GM12872 (cell line): Measurements from ENCODE around the gene SEC14L2.

ENCODE experiments used
- TF ChIP-seq, protein P1 (sequence below): IDR thresholded peaks from 3 replicates; pipeline ENCODE4 v1.5.1; 2011; ENCODE audit warnings: low read depth, mild to moderate bottlenecking, low read length, moderate library complexity; ENCODE audit not compliant: insufficient read depth

SEC14L2 gene

DNA sequence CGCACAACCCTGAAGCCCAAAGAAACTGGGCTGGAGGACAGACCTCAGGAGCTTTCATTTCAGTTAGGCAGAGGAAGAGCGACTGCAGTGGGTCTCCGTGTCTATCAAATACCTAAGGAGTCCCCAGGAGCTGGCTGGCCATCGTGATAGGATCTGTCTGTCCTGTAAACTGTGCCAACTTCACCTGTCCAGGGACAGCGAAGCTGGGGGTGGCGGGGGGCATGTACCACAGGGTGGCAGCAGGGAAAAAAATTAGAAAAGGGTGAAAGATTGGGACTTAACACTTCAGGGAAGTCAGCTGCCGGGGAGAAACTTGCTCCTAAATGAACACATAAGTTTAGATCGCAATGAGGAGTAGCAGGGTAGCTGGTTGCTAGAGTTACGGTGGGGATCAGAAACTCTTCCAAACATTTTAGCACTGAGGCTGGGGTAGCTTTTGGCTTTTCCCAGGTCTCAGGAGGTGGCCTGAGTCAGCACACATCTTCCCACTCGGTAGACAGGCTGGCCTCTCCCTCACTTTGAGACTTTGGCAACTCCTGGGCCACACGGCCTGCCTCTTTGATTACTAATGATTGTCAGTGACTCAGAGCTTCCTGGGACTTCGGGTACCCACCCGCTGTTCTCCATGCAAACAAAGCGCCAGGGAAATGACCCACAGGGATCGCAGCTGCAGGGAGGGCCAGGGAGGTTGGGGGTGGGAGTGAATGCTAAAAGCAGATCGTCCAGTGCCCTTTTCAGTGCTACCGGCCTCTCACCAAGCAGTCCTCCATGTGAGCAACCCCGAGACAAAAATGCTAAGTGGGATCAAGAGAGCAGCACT is 25.9 kb downstream of the SEC14L2 start:
- TF ChIP-seq, protein P1, sequence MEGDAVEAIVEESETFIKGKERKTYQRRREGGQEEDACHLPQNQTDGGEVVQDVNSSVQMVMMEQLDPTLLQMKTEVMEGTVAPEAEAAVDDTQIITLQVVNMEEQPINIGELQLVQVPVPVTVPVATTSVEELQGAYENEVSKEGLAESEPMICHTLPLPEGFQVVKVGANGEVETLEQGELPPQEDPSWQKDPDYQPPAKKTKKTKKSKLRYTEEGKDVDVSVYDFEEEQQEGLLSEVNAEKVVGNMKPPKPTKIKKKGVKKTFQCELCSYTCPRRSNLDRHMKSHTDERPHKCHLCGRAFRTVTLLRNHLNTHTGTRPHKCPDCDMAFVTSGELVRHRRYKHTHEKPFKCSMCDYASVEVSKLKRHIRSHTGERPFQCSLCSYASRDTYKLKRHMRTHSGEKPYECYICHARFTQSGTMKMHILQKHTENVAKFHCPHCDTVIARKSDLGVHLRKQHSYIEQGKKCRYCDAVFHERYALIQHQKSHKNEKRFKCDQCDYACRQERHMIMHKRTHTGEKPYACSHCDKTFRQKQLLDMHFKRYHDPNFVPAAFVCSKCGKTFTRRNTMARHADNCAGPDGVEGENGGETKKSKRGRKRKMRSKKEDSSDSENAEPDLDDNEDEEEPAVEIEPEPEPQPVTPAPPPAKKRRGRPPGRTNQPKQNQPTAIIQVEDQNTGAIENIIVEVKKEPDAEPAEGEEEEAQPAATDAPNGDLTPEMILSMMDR: no peak

- TF ChIP-seq, protein P1: 0 out of 3 replicates have a peak, but pooled peaks have one; percentile 3
Measured at GRCh38 chr22:30423301-30423958, 26.6 kb downstream of the SEC14L2 start.

DNA sequence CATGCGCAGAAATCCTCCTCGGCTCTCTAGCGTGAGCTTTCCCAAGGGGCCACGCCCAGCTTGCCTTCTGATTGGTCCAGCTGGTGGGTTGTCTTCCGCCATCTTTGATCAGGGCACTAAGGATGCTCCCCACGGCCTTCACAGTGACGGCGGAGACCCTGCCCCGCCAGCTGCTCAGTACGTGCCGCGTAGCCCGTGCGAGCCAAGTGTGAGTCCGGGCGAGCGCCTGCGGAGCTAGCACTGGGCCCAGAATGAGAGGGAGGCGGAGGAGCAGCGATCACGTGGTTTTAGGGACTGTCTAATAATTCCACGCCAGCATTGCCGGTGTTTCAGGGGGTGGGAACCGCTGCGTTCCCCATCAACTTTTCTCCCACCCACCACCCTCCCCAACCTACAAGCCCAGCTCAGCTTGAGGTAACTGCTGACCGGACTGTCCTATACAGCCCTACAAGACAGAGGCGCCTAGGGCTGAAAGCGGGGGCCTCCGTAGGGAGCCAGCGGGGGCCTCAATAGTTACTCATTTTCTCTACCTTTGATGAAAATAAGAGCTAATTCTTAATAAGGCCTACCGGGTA is 27.2 kb downstream of the SEC14L2 start:
- TF ChIP-seq, protein P1: no peak

DNA sequence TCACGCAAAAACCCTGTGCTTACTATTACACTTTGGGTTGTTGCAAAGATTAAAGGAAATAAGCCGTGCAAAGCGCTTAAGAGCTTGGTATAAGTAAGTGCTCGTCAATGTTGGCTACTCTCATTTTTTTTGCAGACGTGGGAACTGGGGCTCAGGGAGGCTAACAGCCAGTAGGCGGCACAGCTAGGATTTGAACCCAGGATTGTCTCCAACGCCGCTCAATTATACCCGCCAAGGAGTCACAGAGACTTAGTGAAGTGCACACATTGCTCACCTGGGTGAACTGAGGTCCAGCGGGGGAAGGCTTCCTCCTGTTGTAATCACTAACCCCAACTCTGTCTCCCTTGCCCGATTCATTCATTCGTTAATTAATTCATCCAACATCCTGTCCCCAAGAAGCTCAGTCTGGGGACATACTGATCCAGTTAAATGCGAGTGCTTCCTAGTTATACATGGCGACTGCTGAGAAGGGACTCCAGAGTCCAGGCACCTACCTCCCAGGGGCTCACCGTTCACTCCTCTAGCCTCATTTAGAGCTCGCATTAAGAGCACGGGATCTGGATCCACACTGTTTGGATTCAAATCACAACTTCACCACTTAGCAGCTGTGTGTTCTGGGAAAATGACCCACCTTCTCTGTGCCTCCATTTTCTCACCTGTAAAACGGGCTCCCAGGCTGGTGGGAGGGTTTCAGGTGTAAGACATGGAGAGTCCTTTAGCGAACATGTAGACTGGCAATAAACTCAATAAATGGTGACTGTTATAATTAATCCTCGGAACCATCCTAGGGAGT is 27.9 kb downstream of the SEC14L2 start:
- TF ChIP-seq, protein P1: 0 out of 3 replicates have a peak, but pooled peaks have one; percentile 26

DNA sequence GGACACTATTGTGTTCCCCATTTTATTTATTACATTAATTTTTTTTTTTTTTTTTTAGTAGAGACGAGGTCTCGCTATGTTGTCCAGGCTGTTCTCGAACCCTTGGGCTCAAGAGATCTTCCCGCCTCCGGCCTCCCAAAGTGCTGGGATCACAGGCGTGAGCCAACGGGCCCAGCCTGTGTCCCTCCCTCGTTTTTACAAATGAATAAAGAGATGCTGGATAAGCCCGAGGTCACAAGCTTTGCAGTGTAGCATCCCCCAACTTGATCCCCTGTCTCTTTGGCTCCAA is 28.5 kb downstream of the SEC14L2 start:
- TF ChIP-seq, protein P1: no peak

GRCh38 chr22:30425616-30426387 is 29.0 kb downstream of the SEC14L2 start, which contains the start of gene MTFP1:
Gene MTFP1 (plus strand): TSS chr22:30425768. CDS start chr22:30425880, 112 bp downstream.
- TF ChIP-seq, protein P1: no peak
